HG02610 (cell line): Measurements from ENCODE around the gene PUM2.
"Not testable (repeated sequence)": the region's sequence is repeated elsewhere in the genome, so short reads cannot be mapped to it uniquely, and the experiment has no call there.

ENCODE experiments used
- ATAC-seq: cut with Tn5 transposase; IDR thresholded peaks from one replicate; pipeline ENCODE4 v1.9.1; 2021; ENCODE audit warnings: mild to moderate bottlenecking, moderate library complexity; ENCODE audit not compliant: unreplicated experiment

Gene PUM2

GRCh38 chr2:20235655-20236305 lies 114.9 kb downstream of the PUM2 start:
- ATAC-seq: no peak

GRCh38 chr2:20234597-20234996 lies 116.0 kb downstream of the PUM2 start:
- not testable (repeated sequence) for ATAC-seq

GRCh38 chr2:20232837-20233207 lies 117.8 kb downstream of the PUM2 start:
- no peak for ATAC-seq

- no peak for ATAC-seq
Observed at GRCh38 chr2:20231598-20232026, 119.0 kb downstream of the PUM2 start.

GRCh38 chr2:20231159-20231558 lies 119.5 kb downstream of the PUM2 start:
- ATAC-seq: no peak

- no peak for ATAC-seq
Observed at GRCh38 chr2:20230114-20230425, 120.6 kb downstream of the PUM2 start.

- no peak for ATAC-seq
Observed at GRCh38 chr2:20229322-20230113, 121.1 kb downstream of the PUM2 start.

GRCh38 chr2:20227894-20228505 lies 122.6 kb downstream of the PUM2 start:
- ATAC-seq: no peak

- no peak for ATAC-seq
Observed at GRCh38 chr2:20226152-20226545, 124.5 kb downstream of the PUM2 start.

GRCh38 chr2:20225294-20226151 lies 125.1 kb downstream of the PUM2 start:
- ATAC-seq: peak; percentile 50

GRCh38 chr2:20224716-20225293 lies 125.8 kb downstream of the PUM2 start, which contains the start of gene SDC1:
Gene SDC1 (minus strand): TSS chr2:20225130. CDS start chr2:20224867, 263 bp downstream.
- peak; percentile 13 for ATAC-seq

GRCh38 chr2:20224164-20224715 lies 126.4 kb downstream of the PUM2 start:
- peak; percentile 14 for ATAC-seq

GRCh38 chr2:20223407-20224163 lies 127.1 kb downstream of the PUM2 start:
- ATAC-seq: peak; percentile 25

- ATAC-seq: no peak
Observed at GRCh38 chr2:20222769-20223406, 127.8 kb downstream of the PUM2 start.

GRCh38 chr2:20222014-20222768 lies 128.5 kb downstream of the PUM2 start:
- no peak for ATAC-seq

- ATAC-seq: peak; percentile 25
Observed at GRCh38 chr2:20221555-20221973, 129.1 kb downstream of the PUM2 start.

- no peak for ATAC-seq
Observed at GRCh38 chr2:20220806-20221554, 129.7 kb downstream of the PUM2 start.
